ENCODE measurements around the gene ZC3H18. TPM values are rescaled to one million over a fixed set of nuclear protein-coding genes. Genes with fewer than 3 reads are reported as not detected.
A peak's percentile ranks its signal among the peaks of the same experiment; 100 is the strongest.

ZC3H18 gene
- total and polyA plus RNA-seq, 12 donors: 18.3 to 28.7 (median 22.0) TPM

DNA sequence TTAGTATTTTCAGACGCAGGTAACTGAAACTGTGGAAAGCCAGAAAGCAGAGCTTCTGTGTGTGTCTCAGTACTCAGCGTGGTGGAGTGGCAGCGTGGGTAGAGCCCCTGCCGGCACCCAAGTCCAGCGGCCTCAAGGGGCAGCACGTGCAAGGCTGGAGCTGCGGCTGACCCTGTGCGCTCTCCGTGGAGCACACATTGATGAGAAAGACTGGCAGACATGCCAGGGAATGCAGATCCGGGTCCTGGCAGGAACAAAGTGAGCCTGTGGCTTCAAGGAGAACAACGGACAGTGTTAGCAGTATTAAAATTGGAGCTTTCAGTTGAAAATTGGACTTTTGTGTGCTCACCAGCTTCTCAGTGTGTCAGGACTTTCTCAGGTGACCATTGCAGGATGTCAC is 23.3 kb downstream of the ZC3H18 start:
- WGBS, 2 donors: 53 to 62% methylated on average over 11 of the region's 11 CpGs
- Histone ChIP-seq H3K27ac (peak overlapping the region in 3 of 10 donors; percentile 13 to 33 (median 23)), H3K4me3 (no peak overlapping the region), H3K27me3 (no peaks in the 10 kb centered on the region), H3K36me3 (peaks cover 0 to 59% (median 17%) of the 10 kb centered on the region in 9 donors), H3K9me3 (no peaks in the 10 kb centered on the region), H3K4me1 (peaks cover 0 to 58% (median 27%) of the 10 kb centered on the region in 9 donors)
- peak; percentile 41 to 86 (median 74) for ATAC-seq
- TF ChIP-seq, protein P1, sequence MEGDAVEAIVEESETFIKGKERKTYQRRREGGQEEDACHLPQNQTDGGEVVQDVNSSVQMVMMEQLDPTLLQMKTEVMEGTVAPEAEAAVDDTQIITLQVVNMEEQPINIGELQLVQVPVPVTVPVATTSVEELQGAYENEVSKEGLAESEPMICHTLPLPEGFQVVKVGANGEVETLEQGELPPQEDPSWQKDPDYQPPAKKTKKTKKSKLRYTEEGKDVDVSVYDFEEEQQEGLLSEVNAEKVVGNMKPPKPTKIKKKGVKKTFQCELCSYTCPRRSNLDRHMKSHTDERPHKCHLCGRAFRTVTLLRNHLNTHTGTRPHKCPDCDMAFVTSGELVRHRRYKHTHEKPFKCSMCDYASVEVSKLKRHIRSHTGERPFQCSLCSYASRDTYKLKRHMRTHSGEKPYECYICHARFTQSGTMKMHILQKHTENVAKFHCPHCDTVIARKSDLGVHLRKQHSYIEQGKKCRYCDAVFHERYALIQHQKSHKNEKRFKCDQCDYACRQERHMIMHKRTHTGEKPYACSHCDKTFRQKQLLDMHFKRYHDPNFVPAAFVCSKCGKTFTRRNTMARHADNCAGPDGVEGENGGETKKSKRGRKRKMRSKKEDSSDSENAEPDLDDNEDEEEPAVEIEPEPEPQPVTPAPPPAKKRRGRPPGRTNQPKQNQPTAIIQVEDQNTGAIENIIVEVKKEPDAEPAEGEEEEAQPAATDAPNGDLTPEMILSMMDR (IDR thresholded peaks at IDR 0.05): peak in 4 of 9 donors; percentile 10 to 53 (median 40)
- intact Hi-C loops (cut with DNase I): loop anchor here in 1 of 10 donors (10.0 kb wide), 1 partner anchor 71 kb away; the partner anchor contains the start of gene MVD
- DNase-seq: peak; percentile 34 to 42

DNA sequence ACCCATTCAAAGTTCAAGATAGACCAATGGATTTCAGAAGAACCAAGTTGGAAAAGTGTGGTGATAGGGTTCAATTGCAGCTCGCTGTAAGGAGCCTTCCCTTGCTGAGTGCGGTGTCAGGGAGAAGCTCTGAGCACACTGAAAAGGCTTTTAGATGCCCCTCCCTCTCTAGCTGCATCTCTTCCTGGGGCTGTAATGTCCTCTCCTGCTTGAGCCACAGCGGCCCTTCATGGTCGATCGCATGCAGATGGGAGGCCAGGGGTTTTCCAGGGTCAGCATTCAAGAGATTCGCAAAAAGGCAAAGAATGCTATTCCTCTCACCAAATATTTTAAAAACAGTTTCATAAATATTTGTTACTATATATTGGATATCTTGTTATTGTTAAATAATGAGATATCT is 23.7 kb downstream of the ZC3H18 start:
- TF ChIP-seq, protein P1 (IDR thresholded peaks at IDR 0.05): no peak
- intact Hi-C loops (cut with DNase I): loop anchor here in 1 of 10 donors (10.0 kb wide), 1 partner anchor 71 kb away; the partner anchor contains the start of gene MVD
- no peak overlapping the region for H3K4me3 ChIP-seq
- DNase-seq (no peak), ATAC-seq (no peak)
- 88 to 90% methylated on average over 6 of the region's 6 CpGs for WGBS, 2 donors
- H3K36me3 ChIP-seq: peaks cover 0 to 59% (median 13%) of the 10 kb centered on the region in 9 donors
- no peaks in the 10 kb centered on the region for H3K27me3 ChIP-seq
- peaks cover 0 to 62% (median 31%) of the 10 kb centered on the region in 9 donors for H3K4me1 ChIP-seq
- peak overlapping the region in 3 of 10 donors; percentile 13 to 33 (median 23) for H3K27ac ChIP-seq
- no peaks in the 10 kb centered on the region for H3K9me3 ChIP-seq

GRCh38 chr16:88595101-88595500 is 24.9 kb downstream of the ZC3H18 start:
- H3K4me1 ChIP-seq: peaks cover 4 to 73% (median 41%) of the 10 kb centered on the region in 9 donors
- intact Hi-C loops (cut with DNase I): loop anchor here in 1 of 10 donors (10.0 kb wide), 1 partner anchor 70 kb away; the partner anchor contains the start of gene MVD
- TF ChIP-seq, protein P1 (IDR thresholded peaks at IDR 0.05): no peak
- H3K9me3 ChIP-seq: no peaks in the 10 kb centered on the region
- peak in 1 of 2 donors; percentile 39 for DNase-seq
- H3K4me3 ChIP-seq: no peak overlapping the region
- 23 to 24% methylated on average over 6 of the region's 6 CpGs for WGBS, 2 donors
- ATAC-seq: peak in 2 of 8 donors; percentile 31 to 47
- peaks cover 0 to 59% (median 14%) of the 10 kb centered on the region in 9 donors for H3K36me3 ChIP-seq
- H3K27me3 ChIP-seq: no peaks in the 10 kb centered on the region
- H3K27ac ChIP-seq: peak overlapping the region in 4 of 10 donors; percentile 7 to 45 (median 37)

- Histone ChIP-seq H3K4me1 (peaks cover 5 to 81% (median 46%) of the 10 kb centered on the region in 9 donors), H3K27ac (peak overlapping the region in 1 of 10 donors; percentile 38), H3K4me3 (no peak overlapping the region), H3K9me3 (no peaks in the 10 kb centered on the region), H3K27me3 (no peaks in the 10 kb centered on the region), H3K36me3 (peaks cover 0 to 59% (median 17%) of the 10 kb centered on the region in 9 donors)
- no peak for DNase-seq
- intact Hi-C loops (cut with DNase I): loop anchor here in 1 of 10 donors (10.0 kb wide), 1 partner anchor 69 kb away; the partner anchor contains the start of gene MVD
- TF ChIP-seq, protein P1 (IDR thresholded peaks at IDR 0.05): no peak
- 91 to 92% methylated on average over 10 of the region's 10 CpGs for WGBS, 2 donors
- no peak for ATAC-seq
These were observed 25.7 kb downstream of the ZC3H18 start for GRCh38 chr16:88595921-88596320.
